NB4 (cell line): ENCODE results near the gene SLC26A1.

Source experiments
- MAX ChIP-seq: IDR thresholded peaks from 2 replicates; pipeline ENCODE4 v1.6.1; 2011; ENCODE audit warnings: low read depth, low read length
- POLR2A ChIP-seq: IDR thresholded peaks from 2 replicates; pipeline ENCODE4 v1.6.1; 2011; ENCODE audit warnings: mild to moderate bottlenecking; ENCODE audit not compliant: insufficient read length; ENCODE audit errors: extremely low read depth
- TF ChIP-seq, protein P1 (sequence below): IDR thresholded peaks from one replicate; pipeline ENCODE4 v1.5.1; 2012; ENCODE audit warnings: low read depth, low read length

GRCh38 chr4:1027915-1028238 is 34.7 kb upstream of the SLC26A1 start:
- peak; percentile 19 for TF ChIP-seq POLR2A
- TF ChIP-seq, protein P1, sequence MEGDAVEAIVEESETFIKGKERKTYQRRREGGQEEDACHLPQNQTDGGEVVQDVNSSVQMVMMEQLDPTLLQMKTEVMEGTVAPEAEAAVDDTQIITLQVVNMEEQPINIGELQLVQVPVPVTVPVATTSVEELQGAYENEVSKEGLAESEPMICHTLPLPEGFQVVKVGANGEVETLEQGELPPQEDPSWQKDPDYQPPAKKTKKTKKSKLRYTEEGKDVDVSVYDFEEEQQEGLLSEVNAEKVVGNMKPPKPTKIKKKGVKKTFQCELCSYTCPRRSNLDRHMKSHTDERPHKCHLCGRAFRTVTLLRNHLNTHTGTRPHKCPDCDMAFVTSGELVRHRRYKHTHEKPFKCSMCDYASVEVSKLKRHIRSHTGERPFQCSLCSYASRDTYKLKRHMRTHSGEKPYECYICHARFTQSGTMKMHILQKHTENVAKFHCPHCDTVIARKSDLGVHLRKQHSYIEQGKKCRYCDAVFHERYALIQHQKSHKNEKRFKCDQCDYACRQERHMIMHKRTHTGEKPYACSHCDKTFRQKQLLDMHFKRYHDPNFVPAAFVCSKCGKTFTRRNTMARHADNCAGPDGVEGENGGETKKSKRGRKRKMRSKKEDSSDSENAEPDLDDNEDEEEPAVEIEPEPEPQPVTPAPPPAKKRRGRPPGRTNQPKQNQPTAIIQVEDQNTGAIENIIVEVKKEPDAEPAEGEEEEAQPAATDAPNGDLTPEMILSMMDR, result no peak
- TF ChIP-seq MAX, result no peak
